HG02938 (cell line): ENCODE results near the gene STARD10.
"Not testable (repeated sequence)": the region's sequence is repeated elsewhere in the genome, so short reads cannot be mapped to it uniquely, and the experiment has no call there.

Experiments
- ATAC-seq: cut with Tn5 transposase; IDR thresholded peaks from one replicate; pipeline ENCODE4 v1.9.1; 2021; ENCODE audit warnings: mild to moderate bottlenecking, moderate library complexity; ENCODE audit not compliant: unreplicated experiment

Gene STARD10

DNA sequence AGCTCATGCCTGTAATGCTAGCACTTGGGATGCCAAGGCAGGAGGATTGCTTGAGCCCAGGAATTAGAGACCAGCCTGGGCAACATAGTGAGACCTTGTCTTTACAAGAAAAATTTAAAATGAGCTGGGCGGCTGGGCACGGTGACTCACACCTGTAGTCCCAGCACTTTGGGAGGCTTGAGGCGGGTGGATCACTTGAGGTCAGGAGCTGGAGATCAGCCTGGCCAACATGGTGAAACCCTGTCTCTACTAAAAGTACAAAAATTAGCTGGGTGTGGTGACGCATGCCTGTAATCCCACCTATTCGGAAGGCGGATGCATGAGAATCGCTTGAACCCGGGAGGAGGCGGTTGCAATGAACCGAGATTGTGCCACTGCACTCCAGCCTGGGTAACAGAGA is 17.8 kb upstream of the STARD10 start:
- not testable (repeated sequence) for ATAC-seq

- no peak for ATAC-seq
These were observed 14.5 kb upstream of the STARD10 start for GRCh38 chr11:72808331-72808798.

DNA sequence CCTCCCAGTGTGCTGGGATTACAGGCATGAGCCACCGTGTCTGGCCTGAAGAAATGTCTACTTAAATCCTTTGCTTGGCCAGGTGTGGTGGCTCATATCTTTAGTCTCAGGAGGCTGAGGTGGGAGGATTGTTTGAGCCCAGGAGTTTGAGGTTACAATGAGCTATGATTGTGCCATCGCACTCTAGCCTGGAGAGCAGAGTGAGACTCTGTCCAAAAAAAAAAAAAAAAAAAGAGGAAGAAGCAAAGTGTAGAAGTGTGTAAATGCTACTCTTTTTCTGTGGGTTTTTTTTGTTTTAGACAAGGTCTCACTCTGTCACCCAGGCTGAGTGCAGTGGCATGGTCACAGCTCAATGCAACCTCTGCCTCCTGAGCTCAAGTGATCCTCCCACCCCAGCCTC is 13.9 kb upstream of the STARD10 start:
- ATAC-seq = no peak

DNA sequence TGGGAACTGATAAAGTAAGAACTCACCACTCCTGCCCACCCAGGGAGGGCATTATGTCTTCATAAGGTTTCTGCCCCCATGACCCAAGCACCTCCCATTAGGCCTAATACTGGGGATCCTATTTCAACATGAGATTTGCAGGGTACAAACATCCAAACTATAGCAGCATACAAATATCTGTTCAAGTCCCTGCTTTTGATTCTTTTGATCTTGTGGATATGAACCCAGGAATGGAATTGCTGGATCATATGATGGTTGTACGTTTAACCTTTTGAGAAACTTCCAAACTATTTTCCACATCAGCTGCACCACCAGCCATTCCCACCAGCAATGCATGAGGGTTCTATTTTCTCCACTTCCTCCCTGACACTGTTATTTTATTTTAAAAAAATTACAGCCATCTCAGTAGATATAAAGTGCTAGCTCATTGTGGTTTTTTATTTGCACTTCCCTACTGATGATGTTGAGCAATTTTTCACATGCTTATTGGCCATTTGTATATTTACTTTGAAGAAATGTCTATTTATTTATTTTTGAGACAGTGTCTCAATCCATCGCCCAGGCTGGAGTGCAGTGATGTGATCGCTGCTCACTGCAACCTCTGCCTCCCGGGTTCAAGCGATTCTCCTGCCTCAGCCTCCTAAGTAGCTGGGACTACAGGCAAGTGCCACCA is 13.3 kb upstream of the STARD10 start:
- no peak for ATAC-seq

GRCh38 chr11:72806378-72806777 is 12.5 kb upstream of the STARD10 start:
- ATAC-seq = not testable (repeated sequence)

- no peak for ATAC-seq
These were observed 11.4 kb upstream of the STARD10 start for GRCh38 chr11:72805216-72805615.

GRCh38 chr11:72802822-72803221 is 9.0 kb upstream of the STARD10 start:
- no peak for ATAC-seq

- ATAC-seq = no peak
These were observed 5.6 kb upstream of the STARD10 start for GRCh38 chr11:72799441-72799840.

DNA sequence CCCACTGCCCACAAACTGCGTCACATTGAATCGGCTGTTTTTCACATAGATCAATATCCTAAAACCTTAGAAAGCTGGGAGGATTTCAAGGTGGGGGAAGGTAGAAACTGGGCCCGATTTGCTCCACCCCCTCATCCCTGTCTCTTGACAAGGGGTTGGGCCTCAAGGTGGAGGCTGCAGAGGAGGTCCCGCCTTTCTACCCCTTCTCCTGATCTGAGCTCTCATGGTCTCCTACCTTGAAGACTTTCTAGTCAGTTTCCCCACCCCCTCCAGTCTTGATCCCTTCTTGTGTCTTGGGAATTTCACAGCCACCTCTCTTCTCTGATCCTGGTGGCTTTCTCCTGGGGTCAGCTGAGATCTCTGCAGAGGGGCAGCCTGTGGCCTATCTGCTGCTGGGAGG is 4.5 kb upstream of the STARD10 start:
- no peak for ATAC-seq

- no peak for ATAC-seq
These were observed 797 bp downstream of the STARD10 start for GRCh38 chr11:72793076-72793424.

- ATAC-seq = no peak
These were observed 1.3 kb downstream of the STARD10 start for GRCh38 chr11:72792437-72793021.

- not testable (repeated sequence) for ATAC-seq
These were observed 2.6 kb downstream of the STARD10 start for GRCh38 chr11:72791228-72791627.

DNA sequence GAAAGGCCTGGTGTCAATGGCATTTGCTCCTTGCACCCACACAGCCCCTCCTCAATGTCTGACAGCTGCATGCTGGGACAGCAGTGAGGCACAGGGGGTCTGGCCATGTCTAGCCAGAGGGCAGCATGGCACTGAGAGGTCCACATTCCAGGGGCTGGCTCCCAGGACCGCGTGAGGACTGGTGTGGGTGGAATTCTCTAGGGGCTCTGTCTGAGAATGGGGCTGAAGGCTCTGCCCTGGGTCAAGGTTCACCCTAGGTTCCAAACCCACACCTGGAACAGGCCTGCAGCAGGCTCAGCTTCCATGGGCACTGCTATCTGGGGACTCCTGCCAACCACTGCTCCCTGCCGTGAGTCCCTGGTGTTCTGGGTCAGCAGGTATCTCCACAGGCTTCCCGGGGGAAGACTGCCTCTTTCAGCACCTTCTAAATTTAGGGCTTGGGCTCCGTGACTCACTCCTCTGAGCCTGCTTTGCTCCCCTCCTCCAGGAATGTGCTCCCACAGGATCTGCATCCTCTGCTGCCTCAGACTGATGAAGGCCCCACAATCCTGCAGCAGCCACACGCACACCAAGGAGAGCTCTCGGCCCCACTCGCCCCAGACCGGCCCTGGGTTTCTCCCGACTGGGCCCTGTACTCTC is 4.2 kb downstream of the STARD10 start:
- ATAC-seq = no peak

DNA sequence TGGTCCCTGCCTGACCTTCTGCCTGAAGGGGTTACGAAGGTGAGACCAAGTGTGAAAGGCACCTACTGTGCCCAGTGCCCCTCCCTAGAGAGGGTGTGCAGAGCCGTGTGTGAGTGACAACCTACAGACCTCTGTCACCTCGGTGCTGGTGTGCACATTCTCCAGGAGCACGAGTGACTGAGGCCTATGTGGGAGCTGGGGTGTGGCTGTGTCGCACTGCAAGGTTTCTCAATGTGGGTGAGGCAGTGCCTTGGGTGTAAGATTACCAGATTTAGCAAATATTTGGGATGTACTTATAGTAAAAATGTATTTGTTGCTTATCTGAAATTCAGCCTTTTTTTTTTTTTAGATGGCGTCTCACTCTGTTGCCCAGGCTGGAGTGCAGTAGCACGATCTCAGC is 5.6 kb downstream of the STARD10 start:
- ATAC-seq = no peak

DNA sequence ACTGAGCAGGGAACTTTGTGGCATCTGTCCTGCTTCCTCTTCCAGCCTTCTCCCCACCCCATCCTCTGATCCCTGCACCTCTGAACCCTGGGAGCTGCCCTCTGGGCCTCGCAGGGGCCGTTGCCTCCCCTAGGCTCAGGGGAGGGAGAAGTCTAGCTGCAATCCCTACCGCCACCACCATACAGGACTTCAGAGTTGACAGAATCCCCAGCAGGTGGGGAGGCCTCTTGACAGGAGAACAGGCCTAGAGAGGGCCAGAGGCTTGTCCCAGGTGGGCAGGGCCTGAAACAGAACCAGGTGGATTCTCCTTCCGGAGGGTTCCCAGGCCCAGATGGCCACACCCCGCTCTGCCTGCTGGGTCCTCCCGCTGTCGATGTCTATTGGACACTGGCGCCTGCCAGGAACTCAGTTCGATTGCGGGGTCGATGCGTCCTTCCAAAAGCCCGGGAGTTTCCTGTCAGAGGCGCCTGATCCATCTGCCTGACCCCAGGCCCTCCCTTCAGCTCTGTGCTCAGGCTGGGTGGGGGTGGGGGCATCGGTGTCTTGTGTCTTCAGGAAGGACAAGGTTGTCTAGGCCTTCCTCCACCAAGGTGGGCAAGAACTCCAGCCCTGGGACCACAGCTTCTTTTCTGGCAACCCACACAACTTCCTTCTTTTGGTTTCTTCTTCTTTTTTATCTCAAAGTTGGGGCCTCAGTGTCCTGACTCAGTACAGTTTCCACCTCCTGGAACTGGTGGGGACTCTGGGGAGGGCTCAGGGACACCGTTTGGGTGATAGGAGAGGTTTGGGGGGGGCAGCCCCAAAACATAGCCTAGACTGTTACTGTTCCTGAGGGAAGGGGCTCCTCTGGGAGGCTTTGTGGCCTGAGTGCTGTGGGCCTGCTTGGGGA is 6.4 kb downstream of the STARD10 start:
- ATAC-seq = peak; percentile 57

DNA sequence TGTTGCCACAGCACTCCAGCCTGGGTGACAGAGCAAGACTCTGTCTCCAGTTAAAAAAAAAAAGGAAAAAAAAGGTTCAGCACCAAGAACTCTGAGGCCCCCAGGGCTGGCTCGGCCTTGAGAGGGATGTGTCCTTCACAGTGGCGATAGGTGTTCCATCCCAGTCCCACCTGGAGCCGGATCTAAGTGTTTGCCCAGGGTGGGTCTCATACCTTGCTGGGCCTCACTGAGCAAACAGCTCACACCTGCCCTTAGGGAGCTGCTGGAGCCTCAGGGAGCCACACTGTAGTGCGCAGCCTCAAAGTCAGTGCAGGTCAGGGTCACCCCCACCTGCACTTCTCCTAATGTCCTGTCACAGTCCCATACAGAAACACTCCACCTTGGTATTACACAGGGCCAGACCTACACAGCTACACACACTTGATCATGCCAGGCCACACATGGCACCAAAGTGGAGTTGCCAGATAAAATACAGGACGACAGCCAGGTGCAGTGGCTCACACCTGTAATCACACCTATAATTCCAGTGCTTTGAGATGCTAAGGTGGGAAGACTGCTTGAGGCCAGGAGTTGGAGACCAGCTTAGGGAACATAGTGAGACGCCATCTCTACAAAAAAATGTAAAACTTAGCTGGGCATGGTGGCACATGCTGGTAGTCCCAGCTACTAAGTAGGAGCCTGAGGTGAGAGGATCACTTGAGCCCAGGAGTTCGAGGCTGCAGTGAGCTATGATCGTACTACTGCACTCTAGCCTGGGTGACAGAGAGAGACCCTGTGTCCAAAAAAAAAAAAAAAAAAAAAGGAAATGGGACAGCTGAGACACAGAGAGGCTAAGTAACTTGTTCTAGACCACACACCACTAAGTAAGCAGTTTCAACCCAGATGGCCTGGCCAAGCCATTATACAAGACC is 7.3 kb downstream of the STARD10 start:
- ATAC-seq = no peak

DNA sequence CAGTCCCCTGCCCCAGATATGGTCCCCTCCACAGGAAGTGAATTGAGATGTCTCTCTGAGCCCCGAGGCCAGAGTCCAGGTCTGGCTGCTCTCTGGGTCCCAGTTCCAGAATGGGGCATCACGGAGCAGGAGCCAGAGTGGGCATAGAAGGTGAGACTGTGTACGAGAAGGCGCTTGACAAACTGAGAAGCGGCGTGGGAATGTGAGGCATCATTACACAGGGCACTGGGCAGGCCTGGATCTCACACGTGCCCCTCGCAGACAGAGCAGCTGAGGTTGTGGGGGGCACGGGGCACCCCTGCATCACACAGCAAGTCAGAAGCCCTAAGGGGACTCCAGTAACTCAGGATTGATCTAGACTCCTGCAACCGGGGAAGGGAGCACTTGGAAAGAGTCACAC is 9.2 kb downstream of the STARD10 start:
- ATAC-seq = no peak

- ATAC-seq = no peak
These were observed 10.5 kb downstream of the STARD10 start for GRCh38 chr11:72783144-72783905.

GRCh38 chr11:72782081-72782920 is 11.5 kb downstream of the STARD10 start:
- no peak for ATAC-seq
